ENCODE measurements around the gene IKBKE. TPM values are rescaled to one million over a fixed set of nuclear protein-coding genes. Genes with fewer than 3 reads are reported as not detected.

Gene IKBKE
- polyA plus RNA-seq, result 0.74 TPM in 1 of 2 replicates, not detected in the other
- not detected in 2 replicates for polyA minus RNA-seq

DNA sequence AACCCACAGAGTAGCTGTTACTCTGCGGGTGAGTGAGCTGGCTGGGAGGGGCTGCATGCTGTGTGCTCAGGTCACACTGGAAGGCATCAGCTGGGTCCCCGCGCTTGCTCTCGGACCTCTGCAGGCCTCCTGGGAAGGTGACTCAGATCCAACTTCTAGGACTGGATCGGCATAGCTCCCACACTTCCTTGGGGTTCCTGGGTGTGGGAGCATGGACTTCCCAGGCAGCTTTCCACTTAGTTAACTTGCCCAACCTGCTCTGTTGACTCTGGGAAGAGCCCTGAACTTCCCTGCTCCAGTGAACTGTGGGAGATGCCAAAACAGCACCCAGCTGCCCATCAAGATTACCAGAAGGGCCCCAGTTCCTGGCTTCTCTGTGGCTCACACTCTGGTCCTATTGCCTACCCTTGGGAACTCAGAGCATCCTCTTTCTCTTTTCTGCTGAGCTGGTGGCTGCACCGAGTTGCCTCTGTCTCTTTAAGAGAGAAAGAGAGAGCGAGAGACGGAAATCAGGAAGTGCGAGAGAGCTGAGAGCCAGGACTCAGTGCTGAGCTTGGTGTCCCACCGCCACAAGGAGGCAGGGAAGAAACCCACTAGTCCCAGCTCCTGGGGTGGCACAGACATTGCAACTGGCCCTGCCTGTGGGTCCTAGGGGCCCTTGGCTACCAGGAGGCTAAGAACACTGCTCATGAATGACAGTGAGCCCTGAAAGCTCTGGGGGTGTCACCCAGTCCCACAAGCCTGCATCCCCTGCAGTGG, at the start of gene IKBKE:
IKBKE (plus strand) TSS at position 544 of the 759 bp plus-strand sequence. CDS start 2,752 bp downstream, outside the sequence.
- Histone ChIP-seq H3K36me3 (ENCODE audit: insufficient read depth, low read length) (no peaks in the 10 kb centered on the region), H3K9me3 (ENCODE audit: low read length) (no peaks in the 10 kb centered on the region), H3K9me2 (ENCODE audit: insufficient read depth, low read length) (no peaks in the 10 kb centered on the region), H4K20me1 (ENCODE audit: insufficient read depth) (no peaks in the 10 kb centered on the region), H3K9ac (ENCODE audit: low read length) (no peak within 1 kb of the TSS), H3K4me3 (ENCODE audit: low read length) (no peak within 1 kb of the TSS), H3F3A (ENCODE audit: insufficient read depth, low read length, poor library complexity, severe bottlenecking) (no peaks in the 10 kb centered on the region), H3K27ac (ENCODE audit: low read length) (no peak within 1 kb of the TSS), H3K27me3 (ENCODE audit: insufficient read depth, low read depth, low read length) (no peaks in the 10 kb centered on the region), H3K79me2 (replicated peaks; ENCODE audit: insufficient read depth, low read length) (no peaks in the 10 kb centered on the region), H2AFZ (ENCODE audit: low read depth, low read length) (no peak within 1 kb of the TSS), H3K4me2 (ENCODE audit: low read length) (no peak within 1 kb of the TSS)
- TF ChIP-seq, protein P1, sequence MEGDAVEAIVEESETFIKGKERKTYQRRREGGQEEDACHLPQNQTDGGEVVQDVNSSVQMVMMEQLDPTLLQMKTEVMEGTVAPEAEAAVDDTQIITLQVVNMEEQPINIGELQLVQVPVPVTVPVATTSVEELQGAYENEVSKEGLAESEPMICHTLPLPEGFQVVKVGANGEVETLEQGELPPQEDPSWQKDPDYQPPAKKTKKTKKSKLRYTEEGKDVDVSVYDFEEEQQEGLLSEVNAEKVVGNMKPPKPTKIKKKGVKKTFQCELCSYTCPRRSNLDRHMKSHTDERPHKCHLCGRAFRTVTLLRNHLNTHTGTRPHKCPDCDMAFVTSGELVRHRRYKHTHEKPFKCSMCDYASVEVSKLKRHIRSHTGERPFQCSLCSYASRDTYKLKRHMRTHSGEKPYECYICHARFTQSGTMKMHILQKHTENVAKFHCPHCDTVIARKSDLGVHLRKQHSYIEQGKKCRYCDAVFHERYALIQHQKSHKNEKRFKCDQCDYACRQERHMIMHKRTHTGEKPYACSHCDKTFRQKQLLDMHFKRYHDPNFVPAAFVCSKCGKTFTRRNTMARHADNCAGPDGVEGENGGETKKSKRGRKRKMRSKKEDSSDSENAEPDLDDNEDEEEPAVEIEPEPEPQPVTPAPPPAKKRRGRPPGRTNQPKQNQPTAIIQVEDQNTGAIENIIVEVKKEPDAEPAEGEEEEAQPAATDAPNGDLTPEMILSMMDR (IDR thresholded peaks at IDR 0.05; ENCODE audit: poor library complexity, severe bottlenecking), result no peak
- no peak for TF ChIP-seq TAF1 (IDR thresholded peaks at IDR 0.05; ENCODE audit: low read depth)
- TF ChIP-seq REST (IDR thresholded peaks at IDR 0.05; ENCODE audit: borderline replicate concordance), result no peak
- TF ChIP-seq EP300 (conservative IDR thresholded peaks at IDR 0.05; ENCODE audit: poor library complexity, severe bottlenecking), result no peak
- TF ChIP-seq MXI1 (conservative IDR thresholded peaks at IDR 0.05; ENCODE audit: poor library complexity, severe bottlenecking), result no peak
- TF ChIP-seq POLR2AphosphoS5 (IDR thresholded peaks at IDR 0.05), result no peak
- TF ChIP-seq SMC3 (conservative IDR thresholded peaks at IDR 0.05; ENCODE audit: poor library complexity), result no peak
- no peak for TF ChIP-seq EZH2 (IDR thresholded peaks at IDR 0.05; ENCODE audit: borderline replicate concordance, insufficient read depth, low read length, poor library complexity, severe bottlenecking)
- no peak for TF ChIP-seq RAD21 (conservative IDR thresholded peaks at IDR 0.05)

- H3K27ac ChIP-seq (ENCODE audit: low read length), result no peak overlapping the region
- H3K9me3 ChIP-seq (ENCODE audit: low read length), result no peaks in the 10 kb centered on the region
- H3K27me3 ChIP-seq (ENCODE audit: insufficient read depth, low read depth, low read length), result no peaks in the 10 kb centered on the region
- H3F3A ChIP-seq (ENCODE audit: insufficient read depth, low read length, poor library complexity, severe bottlenecking), result no peaks in the 10 kb centered on the region
- H3K36me3 ChIP-seq (ENCODE audit: insufficient read depth, low read length), result peaks cover 13% of the 10 kb centered on the region
- no peaks in the 10 kb centered on the region for H3K79me2 ChIP-seq (replicated peaks; ENCODE audit: insufficient read depth, low read length)
- H4K20me1 ChIP-seq (ENCODE audit: insufficient read depth), result no peaks in the 10 kb centered on the region
- no peaks in the 10 kb centered on the region for H3K9me2 ChIP-seq (ENCODE audit: insufficient read depth, low read length)
- H3K9ac ChIP-seq (ENCODE audit: low read length), result no peak overlapping the region
- TF ChIP-seq, protein P1 (IDR thresholded peaks at IDR 0.05; ENCODE audit: poor library complexity, severe bottlenecking), result no peak
- no peak for TF ChIP-seq TAF1 (IDR thresholded peaks at IDR 0.05; ENCODE audit: low read depth)
- no peak for TF ChIP-seq REST (IDR thresholded peaks at IDR 0.05; ENCODE audit: borderline replicate concordance)
- TF ChIP-seq MXI1 (conservative IDR thresholded peaks at IDR 0.05; ENCODE audit: poor library complexity, severe bottlenecking), result no peak
- TF ChIP-seq SMC3 (conservative IDR thresholded peaks at IDR 0.05; ENCODE audit: poor library complexity), result no peak
- TF ChIP-seq EP300 (conservative IDR thresholded peaks at IDR 0.05; ENCODE audit: poor library complexity, severe bottlenecking), result no peak
- TF ChIP-seq POLR2AphosphoS5 (IDR thresholded peaks at IDR 0.05), result no peak
- TF ChIP-seq RAD21 (conservative IDR thresholded peaks at IDR 0.05), result no peak
- no peak for TF ChIP-seq EZH2 (IDR thresholded peaks at IDR 0.05; ENCODE audit: borderline replicate concordance, insufficient read depth, low read length, poor library complexity, severe bottlenecking)
- H2AFZ ChIP-seq (ENCODE audit: low read depth, low read length), result no peak overlapping the region
- H3K4me3 ChIP-seq (ENCODE audit: low read length), result no peak overlapping the region
- H3K4me2 ChIP-seq (ENCODE audit: low read length), result no peak overlapping the region
These were observed 48.5 kb upstream of the IKBKE start for GRCh38 chr1:206421616-206422340.
